Measurements from ENCODE around the gene DYRK1B.

GRCh38 chr19:39827216-39827615 is 6.7 kb downstream of the DYRK1B start:
- TF ChIP-seq CTCF (IDR thresholded peaks at IDR 0.05) (no peak), POLR2A (IDR thresholded peaks at IDR 0.05) (no peak)

All from uterus (tissue), 2 donors.